ENCODE results near the gene ECM2.
"Not testable (repeated sequence)": the region's sequence is repeated elsewhere in the genome, so short reads cannot be mapped to it uniquely, and the experiment has no call there.

Gene ECM2

DNA sequence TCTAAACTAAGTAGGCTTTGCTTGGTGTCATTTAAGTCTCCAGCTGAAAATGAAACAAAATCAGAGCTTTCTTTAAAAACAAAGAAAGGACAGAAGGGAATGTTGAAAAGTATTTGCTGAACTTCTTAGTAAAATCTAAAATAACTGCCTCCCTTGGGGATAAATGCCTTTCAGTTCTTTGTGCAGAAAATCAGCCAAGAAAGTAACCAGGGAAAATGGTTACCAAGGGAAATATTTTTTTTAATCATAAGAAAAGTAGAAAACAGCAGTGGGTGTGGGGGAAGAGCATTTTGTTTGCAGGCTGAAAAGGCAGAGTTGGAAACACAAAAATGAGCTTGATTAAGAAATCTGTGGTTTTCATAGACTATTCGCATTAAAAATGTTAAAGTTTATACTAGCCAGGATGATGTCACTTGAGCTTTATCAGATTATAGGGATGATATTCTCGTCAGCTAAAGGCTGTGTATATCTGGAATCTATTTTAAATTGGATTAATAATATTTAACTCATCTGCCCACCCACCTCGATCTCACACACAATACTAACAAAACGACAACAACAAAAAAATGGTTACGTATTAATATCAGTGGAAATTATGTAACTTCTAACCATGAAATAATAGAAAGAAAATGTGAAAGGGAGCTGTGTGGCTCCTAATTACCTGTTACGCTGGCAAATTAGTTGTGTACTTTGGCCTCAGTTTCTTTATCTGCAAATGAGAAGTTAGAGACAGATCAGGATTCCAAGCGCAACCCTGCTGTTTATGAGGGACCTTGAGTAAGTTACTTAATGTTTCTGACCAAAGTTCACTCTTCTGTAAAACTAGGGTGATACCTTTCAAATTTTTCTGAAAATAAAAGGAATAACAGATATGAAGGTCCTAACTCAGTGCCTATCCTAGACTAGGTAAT is at the start of gene ECM2:
Gene ECM2 (minus strand): TSS at position 51 of the 911 bp plus-strand sequence. CDS start 13,124 bp downstream, outside the sequence.
- TF ChIP-seq EZH2 (optimal IDR thresholded peaks at IDR 0.05; ENCODE audit: low read depth, low read length), result no peak
- no peak for TF ChIP-seq EZH2phosphoT487 (IDR thresholded peaks at IDR 0.05; ENCODE audit: low read length)
- TF ChIP-seq, protein P1, sequence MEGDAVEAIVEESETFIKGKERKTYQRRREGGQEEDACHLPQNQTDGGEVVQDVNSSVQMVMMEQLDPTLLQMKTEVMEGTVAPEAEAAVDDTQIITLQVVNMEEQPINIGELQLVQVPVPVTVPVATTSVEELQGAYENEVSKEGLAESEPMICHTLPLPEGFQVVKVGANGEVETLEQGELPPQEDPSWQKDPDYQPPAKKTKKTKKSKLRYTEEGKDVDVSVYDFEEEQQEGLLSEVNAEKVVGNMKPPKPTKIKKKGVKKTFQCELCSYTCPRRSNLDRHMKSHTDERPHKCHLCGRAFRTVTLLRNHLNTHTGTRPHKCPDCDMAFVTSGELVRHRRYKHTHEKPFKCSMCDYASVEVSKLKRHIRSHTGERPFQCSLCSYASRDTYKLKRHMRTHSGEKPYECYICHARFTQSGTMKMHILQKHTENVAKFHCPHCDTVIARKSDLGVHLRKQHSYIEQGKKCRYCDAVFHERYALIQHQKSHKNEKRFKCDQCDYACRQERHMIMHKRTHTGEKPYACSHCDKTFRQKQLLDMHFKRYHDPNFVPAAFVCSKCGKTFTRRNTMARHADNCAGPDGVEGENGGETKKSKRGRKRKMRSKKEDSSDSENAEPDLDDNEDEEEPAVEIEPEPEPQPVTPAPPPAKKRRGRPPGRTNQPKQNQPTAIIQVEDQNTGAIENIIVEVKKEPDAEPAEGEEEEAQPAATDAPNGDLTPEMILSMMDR (IDR thresholded peaks at IDR 0.05; ENCODE audit: low read length), result no peak
- H3K9me2 ChIP-seq (replicated peaks; ENCODE audit: insufficient read depth, low read length), result no peaks in the 10 kb centered on the region
- no peaks in the 10 kb centered on the region for H4K20me1 ChIP-seq (ENCODE audit: insufficient read depth, low read length)
- peaks cover 17% of the 10 kb centered on the region for H3F3A ChIP-seq (ENCODE audit: insufficient read depth, low read length)
- H3K4me3 ChIP-seq (ENCODE audit: low read length), result peak within 1 kb of the TSS; percentile 55
- H3K27ac ChIP-seq (ENCODE audit: low read length), result peak within 1 kb of the TSS; percentile 41; the same call in 1 of the 2 replicates
- no peaks in the 10 kb centered on the region for H3K9me3 ChIP-seq (replicated peaks; ENCODE audit: insufficient read depth, low read length)
- H3K4me1 ChIP-seq (ENCODE audit: low read length), result peaks cover 20% of the 10 kb centered on the region
- H3K9ac ChIP-seq (ENCODE audit: low read length), result peak within 1 kb of the TSS; percentile 22; the same call in 1 of the 2 replicates
- H2AFZ ChIP-seq (ENCODE audit: low read length), result peak within 1 kb of the TSS; percentile 68
- no peaks in the 10 kb centered on the region for H3K36me3 ChIP-seq (replicated peaks; ENCODE audit: insufficient read depth, low read length)
- DNase-seq, result no peak
- no peaks in the 10 kb centered on the region for H3K27me3 ChIP-seq (replicated peaks; ENCODE audit: insufficient read depth, low read length)
- peak within 1 kb of the TSS; percentile 78 for H3K4me2 ChIP-seq (ENCODE audit: low read depth, low read length)
- no peaks in the 10 kb centered on the region for H3K79me2 ChIP-seq (ENCODE audit: low read length)

DNA sequence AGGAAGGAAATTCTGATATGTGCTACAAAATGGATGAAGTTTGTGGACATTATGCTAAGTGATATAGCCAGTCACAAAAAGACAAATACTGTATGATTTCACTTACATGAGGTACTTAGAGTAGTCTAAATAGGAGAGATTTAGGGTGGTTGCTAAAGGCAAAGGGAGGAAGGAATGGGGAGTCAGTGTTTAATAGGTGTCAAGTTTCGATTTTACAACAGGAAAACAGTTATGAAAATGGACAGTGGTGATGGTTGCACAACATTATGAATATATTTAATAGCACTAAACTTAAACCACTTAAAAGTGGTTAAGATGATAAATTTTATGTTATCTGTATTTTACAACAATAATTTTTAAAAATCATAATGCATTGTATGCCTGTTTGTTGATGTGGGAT is 40.4 kb upstream of the ECM2 start:
- Histone ChIP-seq H3K9ac (ENCODE audit: low read length) (no peak overlapping the region), H3K4me2 (ENCODE audit: low read depth, low read length) (no peak overlapping the region), H3K36me3 (replicated peaks; ENCODE audit: insufficient read depth, low read length) (no peaks in the 10 kb centered on the region), H2AFZ (ENCODE audit: low read length) (no peak overlapping the region), H3K9me3 (replicated peaks; ENCODE audit: insufficient read depth, low read length) (no peaks in the 10 kb centered on the region), H4K20me1 (ENCODE audit: insufficient read depth, low read length) (no peaks in the 10 kb centered on the region), H3K79me2 (ENCODE audit: low read length) (no peaks in the 10 kb centered on the region), H3K27me3 (replicated peaks; ENCODE audit: insufficient read depth, low read length) (no peaks in the 10 kb centered on the region), H3K4me1 (ENCODE audit: low read length) (0 out of 2 replicates have a peak, but pooled peaks cover 2% of the 10 kb centered on the region), H3K27ac (ENCODE audit: low read length) (no peak overlapping the region), H3F3A (ENCODE audit: insufficient read depth, low read length) (no peaks in the 10 kb centered on the region), H3K4me3 (ENCODE audit: low read length) (no peak overlapping the region), H3K9me2 (replicated peaks; ENCODE audit: insufficient read depth, low read length) (no peaks in the 10 kb centered on the region)
- DNase-seq, result no peak
- TF ChIP-seq, protein P1 (IDR thresholded peaks at IDR 0.05; ENCODE audit: low read length), result no peak
- no peak for TF ChIP-seq EZH2 (optimal IDR thresholded peaks at IDR 0.05; ENCODE audit: low read depth, low read length)
- TF ChIP-seq EZH2phosphoT487 (IDR thresholded peaks at IDR 0.05; ENCODE audit: low read length), result no peak

DNA sequence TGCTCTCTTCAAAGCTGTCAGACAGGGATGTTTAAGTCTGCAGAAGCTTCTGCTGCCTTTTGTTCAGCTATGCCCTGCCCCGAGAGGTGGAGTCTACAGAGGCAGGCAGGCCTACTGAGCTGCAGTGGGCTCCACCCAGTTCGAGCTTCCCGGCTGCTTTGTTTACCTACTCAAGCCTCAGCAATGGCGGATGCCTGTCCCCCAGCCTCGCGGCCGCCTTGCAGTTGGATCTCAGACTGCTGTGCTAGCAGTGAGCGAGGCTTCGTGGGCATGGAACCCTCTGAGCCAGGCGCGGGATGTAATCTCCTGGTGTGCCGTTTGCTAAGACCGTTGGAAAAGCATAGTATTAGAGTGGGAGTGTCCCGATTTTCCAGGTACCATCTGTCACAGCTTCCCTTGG is 37.8 kb upstream of the ECM2 start:
- H3K27ac ChIP-seq (ENCODE audit: low read length); H3K79me2 ChIP-seq (ENCODE audit: low read length); H3K4me3 ChIP-seq (ENCODE audit: low read length); H2AFZ ChIP-seq (ENCODE audit: low read length); H3K4me2 ChIP-seq (ENCODE audit: low read depth, low read length); H3K36me3 ChIP-seq (replicated peaks; ENCODE audit: insufficient read depth, low read length); H3K9me3 ChIP-seq (replicated peaks; ENCODE audit: insufficient read depth, low read length); H3K4me1 ChIP-seq (ENCODE audit: low read length); H3K27me3 ChIP-seq (replicated peaks; ENCODE audit: insufficient read depth, low read length); H3K9ac ChIP-seq (ENCODE audit: low read length); H3F3A ChIP-seq (ENCODE audit: insufficient read depth, low read length); DNase-seq; H3K9me2 ChIP-seq (replicated peaks; ENCODE audit: insufficient read depth, low read length); H4K20me1 ChIP-seq (ENCODE audit: insufficient read depth, low read length): not testable (repeated sequence)

DNA sequence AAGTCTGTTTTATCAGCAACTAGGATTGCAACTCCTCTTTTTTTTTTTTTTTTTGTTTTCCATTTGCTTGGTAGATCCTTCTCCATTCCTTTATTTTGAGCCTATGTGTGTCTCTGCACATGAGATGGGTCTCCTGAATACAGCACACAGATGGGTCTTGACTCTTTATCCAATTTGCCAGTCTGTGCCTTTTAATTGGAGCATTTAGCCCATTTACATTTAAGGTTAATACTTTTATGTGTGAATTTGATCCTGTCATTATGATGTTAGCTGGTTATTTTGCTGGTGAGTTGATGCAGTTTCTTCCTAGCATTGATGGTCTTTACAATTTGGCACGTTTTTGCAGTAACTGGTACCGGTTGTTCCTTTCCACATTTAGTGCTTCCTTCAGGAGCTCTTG is 36.1 kb upstream of the ECM2 start:
- H3K9me2 ChIP-seq (replicated peaks; ENCODE audit: insufficient read depth, low read length); H3F3A ChIP-seq (ENCODE audit: insufficient read depth, low read length); H3K9ac ChIP-seq (ENCODE audit: low read length); H4K20me1 ChIP-seq (ENCODE audit: insufficient read depth, low read length); H3K27me3 ChIP-seq (replicated peaks; ENCODE audit: insufficient read depth, low read length); DNase-seq; H3K79me2 ChIP-seq (ENCODE audit: low read length); H3K4me3 ChIP-seq (ENCODE audit: low read length); H3K9me3 ChIP-seq (replicated peaks; ENCODE audit: insufficient read depth, low read length); H3K27ac ChIP-seq (ENCODE audit: low read length); H3K36me3 ChIP-seq (replicated peaks; ENCODE audit: insufficient read depth, low read length); H3K4me1 ChIP-seq (ENCODE audit: low read length); H2AFZ ChIP-seq (ENCODE audit: low read length); H3K4me2 ChIP-seq (ENCODE audit: low read depth, low read length): not testable (repeated sequence)

All from MM.1S (cell line).